Right lobe of liver (tissue), 4 donors: ENCODE measurements around the gene MB21D2.

Experiments
- POLR2A ChIP-seq: fragments of 450-650 bp; IDR thresholded peaks from one replicate; pipeline ENCODE4 v1.6.1; 2017; ENCODE audit warnings: antibody characterized with exemption, mild to moderate bottlenecking
- TF ChIP-seq, protein P1 (sequence below), 4 donors: fragments of 200-600 bp in 3 of 4; fragments of 450-650 bp in 1 of 4; IDR thresholded peaks; one replicate each; pipeline versions ENCODE4 v1.5.1 to v1.8.0; 2016 to 2022; ENCODE audit warnings: antibody characterized with exemption in 4 of 4, mild to moderate bottlenecking in 2 of 4
- donor health status: DM: no; HTN: no; CAD: no.
- donor health status: DM: no; HTN: no; CAD: no.
- donor health status: DM: no; HTN: yes; CAD: no.

DNA sequence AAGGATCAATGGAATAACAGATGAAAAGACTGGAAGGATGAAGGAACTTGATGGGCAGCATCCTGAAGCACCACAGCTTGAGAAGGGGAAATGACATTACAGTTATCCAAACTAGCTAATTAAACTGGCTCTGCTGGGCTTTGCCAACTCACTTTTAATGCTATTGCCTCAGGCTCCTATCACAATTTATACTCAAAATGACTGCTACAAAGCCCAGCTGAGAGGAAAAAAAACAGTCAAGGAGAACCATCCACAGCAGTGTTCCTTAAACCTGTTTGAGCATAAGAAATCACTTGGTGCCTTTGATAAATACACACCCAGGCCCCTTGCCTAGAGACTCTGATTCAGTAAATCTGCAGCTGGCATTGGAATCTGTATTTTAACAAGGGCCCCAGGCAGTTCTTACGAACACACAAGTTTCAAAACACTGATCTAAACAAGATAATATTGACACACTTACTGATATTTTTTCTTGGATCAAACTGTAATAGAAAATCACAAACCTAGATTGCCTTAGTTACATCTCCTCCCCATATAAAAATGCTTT lies 85.8 kb downstream of the MB21D2 start:
- TF ChIP-seq, protein P1, sequence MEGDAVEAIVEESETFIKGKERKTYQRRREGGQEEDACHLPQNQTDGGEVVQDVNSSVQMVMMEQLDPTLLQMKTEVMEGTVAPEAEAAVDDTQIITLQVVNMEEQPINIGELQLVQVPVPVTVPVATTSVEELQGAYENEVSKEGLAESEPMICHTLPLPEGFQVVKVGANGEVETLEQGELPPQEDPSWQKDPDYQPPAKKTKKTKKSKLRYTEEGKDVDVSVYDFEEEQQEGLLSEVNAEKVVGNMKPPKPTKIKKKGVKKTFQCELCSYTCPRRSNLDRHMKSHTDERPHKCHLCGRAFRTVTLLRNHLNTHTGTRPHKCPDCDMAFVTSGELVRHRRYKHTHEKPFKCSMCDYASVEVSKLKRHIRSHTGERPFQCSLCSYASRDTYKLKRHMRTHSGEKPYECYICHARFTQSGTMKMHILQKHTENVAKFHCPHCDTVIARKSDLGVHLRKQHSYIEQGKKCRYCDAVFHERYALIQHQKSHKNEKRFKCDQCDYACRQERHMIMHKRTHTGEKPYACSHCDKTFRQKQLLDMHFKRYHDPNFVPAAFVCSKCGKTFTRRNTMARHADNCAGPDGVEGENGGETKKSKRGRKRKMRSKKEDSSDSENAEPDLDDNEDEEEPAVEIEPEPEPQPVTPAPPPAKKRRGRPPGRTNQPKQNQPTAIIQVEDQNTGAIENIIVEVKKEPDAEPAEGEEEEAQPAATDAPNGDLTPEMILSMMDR (IDR thresholded peaks at IDR 0.05): no peak
- TF ChIP-seq POLR2A: no peak
